H1 (cell line): ENCODE results near the gene ELAVL1. TPM values are rescaled to one million over a fixed set of nuclear protein-coding genes. Genes with fewer than 3 reads are reported as not detected.

ENCODE experiments used
- CTCF ChIA-PET: fragments of 300-600 bp; sonication (Branson Sonifier 250); formaldehyde crosslinking; loops from one replicate; lab custom pipeline; 2021; ENCODE audit not compliant: partially characterized antibody; lab: Charles Lee
- POLR2A ChIA-PET: fragments of 300-600 bp; sonication (Branson Sonifier 250); formaldehyde crosslinking; loops from one replicate; lab custom pipeline; 2021; ENCODE audit warnings: inconsistent platforms; ENCODE audit not compliant: partially characterized antibody; lab: Charles Lee
- DNase-seq, 2 experiments: peaks; one replicate each; pipeline versions ENCODE4 v3.0.0 to v3.0.0-alpha.2; 2010 to 2022; ENCODE audit warnings: low spot score in 2 of 2, low read depth in 1 of 2, mixed read lengths in 1 of 2
- FAIRE-seq: peaks from 2 replicates; lab custom pipeline; 2011; peaks lifted over from hg19 to GRCh38; lab: Jason Lieb, UNC
- H2AFZ ChIP-seq: 2 replicates; pipeline ENCODE4 v1.8.1; 2012; ENCODE audit warnings: low read length, inconsistent platforms
- H2AK5ac ChIP-seq: 2 replicates; pipeline ENCODE4 v1.6.1; 2013; ENCODE audit warnings: low read depth, low read length
- H2BK120ac ChIP-seq: replicated peaks from 2 replicates; pipeline ENCODE3; 2013; ENCODE audit warnings: low read depth, low read length, inconsistent platforms
- H2BK12ac ChIP-seq: 2 replicates; pipeline ENCODE4 v1.6.1; 2013; ENCODE audit warnings: low read depth, low read length
- H2BK15ac ChIP-seq: 2 replicates; pipeline ENCODE4 v1.6.1; 2013; ENCODE audit warnings: low read length
- H2BK20ac ChIP-seq: 2 replicates; pipeline ENCODE4 v1.6.1; 2013; ENCODE audit warnings: low read length
- H2BK5ac ChIP-seq: 2 replicates; pipeline ENCODE4 v1.6.1; 2013; ENCODE audit warnings: low read depth, low read length
- H3K14ac ChIP-seq: 2 replicates; pipeline ENCODE4 v1.6.1; 2013; ENCODE audit warnings: inconsistent platforms; ENCODE audit not compliant: insufficient read length
- H3K18ac ChIP-seq: 2 replicates; pipeline ENCODE4 v1.6.1; 2013; ENCODE audit warnings: low read length; ENCODE audit errors: extremely low read depth
- H3K23ac ChIP-seq: 2 replicates; pipeline ENCODE4 v1.6.1; 2013; ENCODE audit warnings: inconsistent platforms; ENCODE audit not compliant: insufficient read length
- H3K23me2 ChIP-seq: 2 replicates; pipeline ENCODE4 v1.6.1; 2013; ENCODE audit warnings: low read depth, low read length
- H3K27ac ChIP-seq: 2 replicates; pipeline ENCODE4 v1.6.1; 2011; ENCODE audit warnings: low read depth, low read length, inconsistent platforms
- H3K27me3 ChIP-seq, 4 experiments: replicated peaks in 1 of 4; 1 replicate in 1 of 4; 2 replicates in 3 of 4; pipeline versions ENCODE4 v1.6.1 to v1.8.1; 2011 to 2013; ENCODE audit warnings: low read length in 3 of 4, mild to moderate bottlenecking in 3 of 4, inconsistent platforms in 2 of 4, mixed read lengths in 2 of 4, moderate library complexity in 1 of 4; ENCODE audit not compliant: control insufficient read depth in 3 of 4, insufficient read depth in 3 of 4; ENCODE audit errors: extremely low read depth in 1 of 4
- H3K36me3 ChIP-seq, 4 experiments: 2 replicates each; pipeline versions ENCODE4 v1.6.1 to v1.8.1; 2011 to 2013; ENCODE audit warnings: mild to moderate bottlenecking in 4 of 4, low read length in 3 of 4, moderate library complexity in 2 of 4, control low read depth in 1 of 4, inconsistent platforms in 1 of 4; ENCODE audit not compliant: insufficient read depth in 4 of 4, control insufficient read depth in 2 of 4
- H3K4ac ChIP-seq: replicated peaks from 2 replicates; pipeline ENCODE3; 2013; ENCODE audit warnings: low read length, low read depth, mixed read lengths, inconsistent platforms; ENCODE audit not compliant: insufficient read length
- H3K4me1 ChIP-seq, 4 experiments: replicated peaks in 1 of 4; 1 replicate in 1 of 4; 2 replicates in 3 of 4; pipeline versions ENCODE4 v1.6.1 to v1.8.1; 2011 to 2013; ENCODE audit warnings: low read length in 3 of 4, inconsistent platforms in 2 of 4, mixed read lengths in 1 of 4; ENCODE audit not compliant: insufficient read depth in 4 of 4, control insufficient read depth in 3 of 4
- H3K4me2 ChIP-seq, 2 experiments: 2 replicates each; pipeline versions ENCODE4 v1.6.1 to v1.8.1; 2011 to 2013; ENCODE audit warnings: low read depth in 2 of 2, low read length in 2 of 2, control low read depth in 1 of 2, inconsistent platforms in 1 of 2, mild to moderate bottlenecking in 1 of 2; ENCODE audit not compliant: insufficient read depth in 1 of 2
- H3K4me3 ChIP-seq, 4 experiments: fragments of 200-600, 300-600 bp in 1 of 4; sonication (generic), shearing (Covaris generic), sonication (Bioruptor Twin) in 1 of 4; 2 replicates each; pipeline versions ENCODE4 v1.5.1 to v1.8.1; 2011 to 2016; ENCODE audit warnings: low read length in 4 of 4, low read depth in 3 of 4, control low read depth in 2 of 4, inconsistent platforms in 2 of 4, mild to moderate bottlenecking in 2 of 4, mixed read lengths in 1 of 4, moderate library complexity in 1 of 4; ENCODE audit not compliant: insufficient read depth in 2 of 4; ENCODE audit errors: extremely low read depth in 1 of 4
- H3K56ac ChIP-seq: replicated peaks from 2 replicates; pipeline ENCODE3; 2013; ENCODE audit warnings: low read depth, mild to moderate bottlenecking, mixed read lengths, low read length, inconsistent platforms; ENCODE audit not compliant: insufficient read length
- H3K79me1 ChIP-seq: 2 replicates; pipeline ENCODE4 v1.6.1; 2013; ENCODE audit warnings: low read depth, low read length, control low read depth
- H3K79me2 ChIP-seq, 2 experiments: 2 replicates each; pipeline versions ENCODE4 v1.6.1 to v1.8.1; 2012 to 2013; ENCODE audit warnings: low read length in 2 of 2, mild to moderate bottlenecking in 2 of 2, inconsistent platforms in 1 of 2; ENCODE audit not compliant: insufficient read depth in 2 of 2, control insufficient read depth in 1 of 2
- H3K9ac ChIP-seq, 4 experiments: replicated peaks in 1 of 4; 1 replicate in 1 of 4; 2 replicates in 3 of 4; pipeline versions ENCODE4 v1.6.1 to v1.8.1; 2011 to 2013; ENCODE audit warnings: low read depth in 3 of 4, low read length in 3 of 4, control low read depth in 2 of 4, mild to moderate bottlenecking in 2 of 4, moderate library complexity in 2 of 4, inconsistent platforms in 1 of 4; ENCODE audit errors: extremely low read depth in 1 of 4
- H3K9me3 ChIP-seq, 2 experiments: 2 replicates each; pipeline versions ENCODE4 v1.6.1 to v1.8.1; 2012 to 2013; ENCODE audit warnings: mild to moderate bottlenecking in 2 of 2, moderate library complexity in 2 of 2, control low read depth in 1 of 2, inconsistent platforms in 1 of 2, low read depth in 1 of 2, low read length in 1 of 2, mixed read lengths in 1 of 2; ENCODE audit not compliant: insufficient read depth in 2 of 2
- H4K20me1 ChIP-seq, 2 experiments: replicated peaks in 1 of 2; 2 replicates each; pipeline versions ENCODE3 to v1.8.1; 2011 to 2013; ENCODE audit warnings: inconsistent platforms in 2 of 2, low read length in 2 of 2, mild to moderate bottlenecking in 1 of 2; ENCODE audit not compliant: insufficient read depth in 2 of 2, control insufficient read depth in 1 of 2
- H4K5ac ChIP-seq: 2 replicates; pipeline ENCODE4 v1.6.1; 2013; ENCODE audit warnings: low read length, low read depth, mixed read lengths, inconsistent platforms; ENCODE audit not compliant: insufficient read length
- H4K8ac ChIP-seq: 2 replicates; pipeline ENCODE4 v1.8.0; 2013; ENCODE audit warnings: mild to moderate bottlenecking, moderate library complexity, low read length, inconsistent platforms; ENCODE audit not compliant: insufficient read depth; ENCODE audit errors: extremely low read depth
- H4K91ac ChIP-seq: replicated peaks from 2 replicates; pipeline ENCODE3; 2013; ENCODE audit warnings: low read length, mixed read lengths, inconsistent platforms; ENCODE audit not compliant: insufficient read length
- BACH1 ChIP-seq: IDR thresholded peaks from 2 replicates; pipeline ENCODE4 v1.6.1; 2012; ENCODE audit warnings: low read length, improper control_type of control experiment
- BCL11A ChIP-seq, 2 experiments: IDR thresholded peaks; one replicate each; pipeline ENCODE4 v1.6.1; 2011; ENCODE audit warnings: low read depth in 2 of 2, low read length in 2 of 2, mild to moderate bottlenecking in 2 of 2
- CBX8 ChIP-seq: fragments of 300-800, 300-1000 bp; sonication (generic); IDR thresholded peaks from 2 replicates; pipeline ENCODE4 v1.7.1; 2016; ENCODE audit warnings: low read depth, low read length, borderline replicate concordance
- CEBPB ChIP-seq: IDR thresholded peaks from 2 replicates; pipeline ENCODE4 v1.6.1; 2012; ENCODE audit warnings: low read depth, low read length
- CHD1 ChIP-seq: IDR thresholded peaks from 2 replicates; pipeline ENCODE4 v1.6.1; 2012; ENCODE audit warnings: low read depth, low read length, improper control_type of control experiment
- CREB1 ChIP-seq: IDR thresholded peaks from 2 replicates; pipeline ENCODE4 v1.6.1; 2012; ENCODE audit warnings: inconsistent platforms
- CTCF ChIP-seq, 3 experiments: IDR thresholded peaks; 1 replicate in 2 of 3; 2 replicates in 1 of 3; pipeline versions ENCODE4 v1.5.1 to v1.6.1; 2011; ENCODE audit warnings: low read length in 3 of 3, mild to moderate bottlenecking in 3 of 3, inconsistent platforms in 2 of 3, low read depth in 1 of 3, moderate library complexity in 1 of 3; ENCODE audit not compliant: insufficient read depth in 1 of 3; ENCODE audit errors: control extremely low read depth in 1 of 3
- EGR1 ChIP-seq: IDR thresholded peaks from 2 replicates; pipeline ENCODE4 v1.6.1; 2011; ENCODE audit warnings: low read depth, low read length, borderline replicate concordance
- HDAC2 ChIP-seq, 2 experiments: fragments of 300-600 bp in 1 of 2; sonication (generic) in 1 of 2; IDR thresholded peaks; 2 replicates each; pipeline ENCODE4 v1.6.1; 2011 to 2012; ENCODE audit warnings: low read depth in 2 of 2, low read length in 2 of 2, mild to moderate bottlenecking in 2 of 2, moderate library complexity in 2 of 2, borderline replicate concordance in 1 of 2, inconsistent platforms in 1 of 2
- RBBP5 ChIP-seq: IDR thresholded peaks from 2 replicates; pipeline ENCODE4 v1.7.1; 2012; ENCODE audit warnings: low read depth, mild to moderate bottlenecking, inconsistent platforms, low read length, moderate library complexity, borderline replicate concordance
- SP2 ChIP-seq: IDR thresholded peaks from 2 replicates; pipeline ENCODE4 v1.6.1; 2012; ENCODE audit warnings: mild to moderate bottlenecking, low read length, inconsistent platforms
- TCF12 ChIP-seq: IDR thresholded peaks from 2 replicates; pipeline ENCODE4 v1.6.1; 2011; ENCODE audit warnings: low read depth, mild to moderate bottlenecking, low read length
- WGBS, 2 experiments: shearing (Covaris generic) in 1 of 2; methylation state at CpG; one replicate each; pipeline versions ENCODE4 v1.1.6 to v1.1.7; 2013 to 2015; ENCODE audit warnings: low lambda C conversion rate in 2 of 2, mixed read lengths in 2 of 2, inconsistent platforms in 1 of 2, low coverage in 1 of 2, missing lambda C conversion rate in 1 of 2; ENCODE audit not compliant: insufficient replicate concordance in 2 of 2, insufficient coverage in 1 of 2, insufficient read length in 1 of 2; ENCODE audit errors: extremely low coverage in 1 of 2, missing lambda C conversion rate in 1 of 2; 5-methylcytosine and 5-hydroxymethylcytosine counted together
- polyA plus RNA-seq, 7 experiments: library from polyadenylated mRNA; depleted of rRNA in 3 of 7; stranded (reverse) in 5 of 7; unstranded in 2 of 7; fragments of >200 nt in 5 of 7; fragments of 200-250 nt in 2 of 7; gene quantifications; 1 replicate in 5 of 7; 2 replicates in 1 of 7; 4 replicates in 1 of 7; pipeline versions ENCODE4 v1.2.1 to v1.2.3, GENCODE V29; 2011 to 2013; ENCODE audit warnings: missing spikeins in 2 of 7, mixed read lengths in 2 of 7
- total RNA-seq: library from RNA; stranded (reverse); fragmentation: NEBNext Ultra II Directional; extraction: Animal tissue kit (Norgen Biotek cat#: 25700); gene quantifications from 2 replicates; pipeline ENCODE4 v1.2.1, GENCODE V29; 2021

ELAVL1 gene
- total and polyA plus RNA-seq, 2 of the 8 experiments (the other 6 are each of a cell fraction or from before 2014, with no cell fraction given): 56.7 to 163 TPM

- Histone ChIP-seq H3K79me1 (peaks cover 25% of the 10 kb centered on the region), H4K91ac (no peak overlapping the region), H3K56ac (no peak overlapping the region), H2AK5ac (no peak overlapping the region), H2BK5ac (no peak overlapping the region), H3K9ac (no peak overlapping the region), H3K4me1 (no peaks in the 10 kb centered on the region), H3K36me3 (peaks cover 22 to 80% (median 53%) of the 10 kb centered on the region in 4 experiments), H2BK12ac (no peak overlapping the region), H3K27ac (no peak overlapping the region), H3K18ac (no peak overlapping the region), H2BK120ac (no peak overlapping the region), H4K5ac (no peak overlapping the region), H3K79me2 (peaks cover 0 to 10% of the 10 kb centered on the region in 2 experiments; a peak in 1 of 4 replicates), H3K9me3 (no peaks in the 10 kb centered on the region), H4K20me1 (peaks cover 31 to 54% of the 10 kb centered on the region in 2 experiments), H2BK20ac (no peak overlapping the region), H2AFZ (no peak overlapping the region), H3K4ac (no peak overlapping the region), H3K27me3 (no peaks in the 10 kb centered on the region), H3K23me2 (no peaks in the 10 kb centered on the region), H4K8ac (no peak overlapping the region), H3K23ac (no peak overlapping the region), H3K4me3 (no peak overlapping the region), H3K14ac (no peak overlapping the region), H2BK15ac (no peak overlapping the region), H3K4me2 (no peak overlapping the region)
- POLR2A ChIA-PET: no interaction called here
- WGBS, 2 experiments: 95% methylated on average over 10 of the region's 10 CpGs; no CpG with 5 or more reads in 1 of the 2 experiments
- CTCF ChIA-PET: no interaction called here
- no peak for FAIRE-seq
- DNase-seq: no peak
- no peak for TF ChIP-seq EGR1
- TF ChIP-seq TCF12: no peak
- TF ChIP-seq HDAC2 (IDR thresholded peaks at IDR 0.05; ENCODE audit: borderline replicate concordance in 1 of 2, low read depth in 2 of 2, low read length in 2 of 2): no peak
- TF ChIP-seq CBX8: no peak
- no peak for TF ChIP-seq CTCF (IDR thresholded peaks at IDR 0.05; ENCODE audit: control extremely low read depth in 1 of 3, insufficient read depth in 1 of 3, low read depth in 1 of 3, low read length in 3 of 3)
- TF ChIP-seq CHD1: no peak
- no peak for TF ChIP-seq BACH1
- TF ChIP-seq BCL11A (IDR thresholded peaks at IDR 0.05; ENCODE audit: low read depth in 2 of 2, low read length in 2 of 2): no peak
- TF ChIP-seq CREB1: no peak
- no peak for TF ChIP-seq CEBPB
- TF ChIP-seq RBBP5: no peak
- no peak for TF ChIP-seq SP2
These were observed 26.4 kb downstream of the ELAVL1 start for GRCh38 chr19:7979011-7979410.
